HG03378 (cell line): ENCODE measurements around the gene ELMO1.

ENCODE experiments used
- ATAC-seq: cut with Tn5 transposase; IDR thresholded peaks from one replicate; pipeline ENCODE4 v1.9.1; 2021; ENCODE audit warnings: mild to moderate bottlenecking, moderate library complexity; ENCODE audit not compliant: unreplicated experiment

The ELMO1 gene

DNA sequence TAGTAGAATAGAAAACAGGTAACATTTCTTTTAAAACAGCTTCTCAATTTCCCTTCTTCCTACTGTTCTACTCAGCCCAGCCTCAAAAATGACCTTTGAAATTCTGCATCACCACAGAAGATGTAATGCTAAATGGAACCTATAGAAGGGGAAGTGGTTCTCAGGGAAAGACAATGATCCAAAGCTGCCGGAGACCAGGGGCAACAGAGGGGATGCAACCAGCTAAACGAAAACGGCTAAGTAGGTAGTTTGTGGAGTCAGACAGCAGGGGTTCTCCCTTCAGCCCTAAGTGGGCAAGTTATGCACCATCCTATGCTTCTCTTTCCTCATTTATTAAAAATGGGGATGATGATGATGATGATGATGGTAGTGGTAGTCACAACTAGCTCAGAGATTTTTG lies 214.3 kb downstream of the ELMO1 start:
- no peak for ATAC-seq

DNA sequence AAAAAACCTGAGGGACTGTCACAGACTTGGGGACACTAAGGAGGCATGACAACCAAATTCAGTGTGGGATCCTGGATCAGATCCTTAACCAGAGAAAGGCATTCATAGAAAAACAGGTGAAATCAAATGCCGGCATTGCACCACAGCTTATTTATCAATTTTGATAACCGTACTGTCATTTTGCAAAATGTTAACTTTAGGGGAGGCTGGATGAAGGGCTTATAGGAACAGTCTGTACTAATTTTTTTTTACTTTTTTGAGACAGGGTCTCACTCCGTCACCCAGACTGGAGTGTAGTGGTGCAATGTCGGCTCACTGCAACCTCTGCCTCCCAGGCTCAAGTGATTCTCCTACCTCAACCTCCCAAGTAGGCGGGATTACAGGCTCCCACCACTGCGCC lies 217.1 kb downstream of the ELMO1 start:
- no peak for ATAC-seq

DNA sequence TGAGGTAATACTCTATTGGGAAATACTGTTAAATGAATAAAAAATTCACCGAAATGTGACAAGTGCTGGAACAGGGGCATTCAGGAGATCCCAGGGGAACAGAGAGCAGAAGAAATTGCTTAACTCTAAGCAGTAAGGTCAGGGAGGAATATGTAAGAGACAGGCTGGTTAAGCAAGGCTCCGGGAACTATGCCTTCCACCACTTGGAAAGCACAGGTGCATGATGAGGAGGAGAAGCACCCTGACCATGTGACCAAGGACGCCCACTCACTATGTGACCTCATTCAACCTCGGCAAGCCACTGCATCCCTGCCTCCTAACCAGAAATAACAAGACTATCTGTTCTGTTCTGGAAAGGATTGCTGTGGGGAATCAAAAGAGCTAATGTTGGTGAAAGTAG lies 218.4 kb downstream of the ELMO1 start:
- no peak for ATAC-seq

DNA sequence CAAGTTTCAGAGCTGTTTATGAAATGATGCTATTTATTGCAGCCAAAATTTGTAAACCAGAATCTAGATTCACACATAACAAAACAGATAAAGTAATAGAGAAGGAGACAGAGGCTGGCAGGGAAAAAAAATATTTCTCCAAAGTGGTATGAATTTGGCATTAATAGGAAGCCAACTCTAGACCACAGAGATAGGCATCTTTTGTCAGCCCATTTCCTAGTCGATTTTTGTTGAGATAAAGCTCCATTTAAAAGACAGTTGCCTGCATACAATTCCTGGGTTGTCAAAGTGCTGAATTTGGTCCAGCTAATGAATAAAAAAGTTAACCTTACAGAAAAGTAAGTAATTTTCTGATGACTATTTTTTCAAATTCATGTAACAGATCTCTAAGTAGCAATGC lies 219.3 kb downstream of the ELMO1 start:
- ATAC-seq, result no peak

DNA sequence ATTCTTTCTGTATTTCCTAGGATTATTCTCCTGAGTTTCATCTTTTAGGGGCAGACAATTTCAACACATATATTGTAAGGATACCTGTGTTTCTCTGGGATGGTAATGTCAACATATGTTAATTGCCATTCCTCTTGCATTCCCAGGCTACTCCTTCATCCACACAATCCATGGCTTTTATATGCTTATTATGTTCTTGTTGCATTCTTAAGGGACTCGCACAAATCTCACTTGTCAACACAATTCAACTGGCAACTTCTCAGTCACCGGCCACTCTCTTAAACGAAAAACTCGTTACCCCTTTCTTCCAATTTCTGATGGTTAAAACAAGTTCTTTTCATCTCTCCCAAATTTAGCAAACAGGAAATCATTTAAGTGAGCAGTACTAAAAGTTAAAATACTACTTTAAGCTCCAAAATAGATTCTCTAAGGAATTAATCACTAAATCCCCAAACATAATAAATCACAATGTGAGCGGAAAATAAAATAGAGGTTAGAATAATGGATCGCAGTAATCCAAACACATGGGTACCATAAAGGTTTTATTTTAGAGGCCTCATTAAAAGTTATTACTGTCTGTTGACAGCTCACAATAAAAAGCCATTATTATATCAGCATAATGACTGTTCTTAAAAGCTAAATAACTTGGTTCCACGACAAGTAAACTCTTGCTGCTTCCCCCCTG lies 223.2 kb downstream of the ELMO1 start:
- no peak for ATAC-seq

DNA sequence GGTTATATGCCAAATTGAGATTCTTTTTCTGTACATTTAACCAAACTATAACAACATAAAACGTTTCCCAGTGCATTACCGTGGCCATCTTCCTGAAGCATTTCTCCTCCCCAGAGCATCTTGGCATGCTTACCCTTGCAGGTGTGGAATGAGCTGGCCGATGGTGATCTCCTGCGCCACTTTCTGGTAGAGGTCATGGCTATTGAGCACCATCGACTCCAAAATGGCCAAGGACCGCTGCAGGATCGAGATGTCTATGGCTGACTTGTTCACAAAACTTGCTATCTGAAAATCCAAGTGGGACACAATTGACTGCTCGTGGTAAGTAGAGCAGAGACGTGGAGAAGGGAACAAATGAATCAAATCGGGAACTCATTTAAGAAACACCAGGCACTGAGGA lies 223.9 kb downstream of the ELMO1 start:
- ATAC-seq, result no peak

DNA sequence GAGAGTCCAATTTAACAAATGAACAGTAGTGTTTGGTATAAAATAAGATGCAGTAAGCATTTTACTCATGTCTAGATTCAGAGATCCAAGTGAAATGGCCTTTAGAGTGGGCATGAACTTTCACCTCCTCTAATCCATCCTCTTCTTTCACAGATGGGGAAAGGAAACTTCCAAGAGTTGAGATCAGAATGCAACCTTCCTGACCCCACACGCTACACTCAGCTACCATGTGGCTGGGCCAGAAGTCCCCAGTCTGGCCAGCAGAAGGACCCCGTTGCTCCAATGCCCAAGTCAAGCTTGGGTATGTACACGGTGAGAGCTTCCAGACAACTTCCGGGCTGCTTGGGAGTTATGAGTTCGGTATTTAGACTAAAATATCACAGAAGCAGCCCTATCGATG lies 228.0 kb downstream of the ELMO1 start:
- no peak for ATAC-seq

DNA sequence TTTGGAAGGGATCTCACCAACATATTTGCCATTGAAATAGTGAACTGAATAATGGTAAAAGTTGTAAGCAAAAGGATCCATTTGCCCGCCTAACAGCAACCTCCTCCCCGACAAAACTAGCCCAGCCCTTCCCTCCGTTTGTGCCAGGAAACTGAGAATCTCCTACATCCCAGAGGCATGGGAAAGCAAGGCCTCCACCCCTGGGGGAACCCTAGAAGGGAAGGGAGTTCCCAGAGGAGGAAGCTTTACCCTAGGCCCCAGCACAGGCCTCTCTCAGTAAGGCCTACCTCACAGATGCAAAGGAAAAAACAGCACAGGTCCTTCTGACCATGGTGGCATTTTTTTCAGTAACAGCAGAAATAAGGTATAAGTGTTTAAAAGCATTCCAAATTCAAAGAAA lies 229.7 kb downstream of the ELMO1 start:
- ATAC-seq, result no peak

DNA sequence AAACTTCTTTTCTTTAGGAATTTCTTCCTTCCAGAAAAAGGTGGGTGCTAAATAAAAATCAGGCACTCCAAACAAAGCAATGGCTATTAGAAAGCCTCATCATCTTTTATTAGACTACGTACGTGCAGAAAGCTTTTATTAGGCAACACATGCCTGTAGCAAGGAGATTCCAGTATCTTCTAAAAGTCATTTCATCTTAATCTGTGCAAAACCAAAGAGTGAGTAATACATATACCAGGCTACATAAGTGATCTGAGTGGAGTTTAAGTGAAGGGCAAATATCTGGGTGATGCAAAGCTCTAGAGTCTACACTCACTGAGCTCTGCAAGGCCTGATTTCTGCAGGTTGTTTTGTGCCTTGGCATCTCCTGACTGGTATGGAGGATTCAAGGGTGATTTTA lies 231.7 kb downstream of the ELMO1 start:
- ATAC-seq, result no peak

DNA sequence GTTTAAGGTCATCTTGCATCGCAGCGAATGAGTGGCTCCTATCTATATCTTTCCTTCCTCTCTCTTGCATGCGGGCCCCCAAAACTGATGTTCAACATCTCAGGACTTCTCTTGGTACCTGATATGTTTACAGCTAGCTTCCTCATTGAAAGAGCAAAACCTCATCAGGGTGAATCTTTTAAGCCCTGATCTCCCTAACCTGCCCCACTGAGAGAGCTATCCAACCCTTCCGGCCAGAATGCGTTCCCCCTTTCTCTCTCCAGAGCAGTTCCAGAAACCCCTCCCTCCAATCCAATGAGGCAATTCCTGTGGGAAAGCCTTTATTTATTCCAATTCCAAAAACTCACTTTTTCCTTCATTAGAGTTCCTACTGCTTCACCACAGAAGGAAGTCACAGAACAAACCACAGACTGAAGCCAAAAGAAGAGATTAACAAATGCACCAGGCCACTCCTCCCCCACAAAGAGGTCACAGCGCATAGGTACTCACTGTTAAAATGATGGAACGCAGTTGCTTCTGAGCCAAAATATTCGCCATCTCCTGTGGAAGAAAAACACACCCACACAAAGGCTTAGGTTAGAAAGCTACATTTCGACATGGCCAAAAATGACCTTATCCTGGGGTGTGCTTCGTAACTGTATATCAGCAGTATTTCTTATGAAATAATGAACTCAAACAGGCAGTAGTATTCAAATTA lies 232.4 kb downstream of the ELMO1 start:
- ATAC-seq, result no peak

DNA sequence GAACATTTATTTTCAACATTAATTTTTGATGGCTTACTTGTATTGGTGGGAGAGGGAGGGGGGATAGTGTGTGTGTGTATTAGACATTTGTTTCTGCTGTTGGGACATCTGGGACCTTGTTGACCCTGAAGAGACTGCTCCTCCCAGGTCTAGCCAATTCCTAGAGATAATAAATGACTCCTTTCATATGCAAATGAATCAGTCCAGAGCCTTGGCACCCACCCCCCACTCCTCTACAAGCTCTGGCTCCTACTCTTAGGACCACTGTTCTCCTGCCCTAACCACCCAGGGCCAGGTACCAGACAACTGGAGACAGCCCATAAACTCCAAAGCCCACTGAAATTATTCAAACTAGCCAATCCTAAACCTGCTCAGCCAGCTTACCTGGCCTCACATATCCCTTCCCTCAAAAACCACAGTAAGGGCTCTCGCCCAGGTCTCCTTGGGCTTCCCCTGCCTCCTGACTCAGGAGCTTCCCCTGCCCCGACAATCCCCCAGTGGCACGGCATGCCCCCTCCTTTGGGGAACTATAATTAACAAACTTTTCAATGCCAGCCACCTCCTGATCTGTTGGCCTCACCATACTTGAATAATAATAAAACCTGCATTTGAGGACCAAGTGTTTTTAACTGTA lies 233.3 kb downstream of the ELMO1 start:
- no peak for ATAC-seq

DNA sequence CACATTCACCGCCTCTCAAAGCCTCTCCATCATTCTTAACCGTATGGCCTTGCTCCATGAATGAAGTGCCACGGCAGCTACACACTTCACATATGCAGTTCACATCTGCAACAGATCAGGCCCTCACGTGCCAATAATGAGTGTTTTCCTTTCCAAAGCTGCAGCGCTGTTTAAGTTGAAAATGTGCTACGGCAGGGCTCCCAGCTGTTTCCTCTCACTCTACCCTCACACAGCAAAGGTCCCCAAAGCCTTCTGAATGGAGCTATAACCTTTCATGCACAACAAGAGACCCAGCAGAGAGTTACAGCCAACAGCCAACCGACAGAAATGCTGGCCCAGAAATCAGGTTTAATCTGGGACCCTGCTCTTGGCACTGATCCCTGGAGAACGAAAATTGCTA lies 236.1 kb downstream of the ELMO1 start:
- no peak for ATAC-seq

DNA sequence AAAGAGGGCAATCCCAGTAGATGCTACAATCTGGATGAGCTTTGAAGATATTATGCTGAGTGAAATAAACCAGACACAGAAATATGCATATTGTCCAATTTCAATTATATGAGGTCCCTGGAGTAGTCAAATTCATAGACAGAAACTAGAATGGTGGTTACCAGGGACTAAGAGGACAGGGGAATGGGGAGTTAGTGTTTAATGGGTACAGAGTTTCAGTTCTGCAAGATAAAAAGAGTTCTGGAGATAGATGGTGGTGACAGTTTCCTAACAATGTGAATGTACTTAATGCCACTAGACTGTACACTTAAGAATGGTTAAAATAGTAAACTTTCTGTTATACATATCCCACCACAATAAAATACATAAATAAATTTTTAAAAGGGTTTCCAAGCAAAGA lies 236.6 kb downstream of the ELMO1 start:
- ATAC-seq, result peak; percentile 65

DNA sequence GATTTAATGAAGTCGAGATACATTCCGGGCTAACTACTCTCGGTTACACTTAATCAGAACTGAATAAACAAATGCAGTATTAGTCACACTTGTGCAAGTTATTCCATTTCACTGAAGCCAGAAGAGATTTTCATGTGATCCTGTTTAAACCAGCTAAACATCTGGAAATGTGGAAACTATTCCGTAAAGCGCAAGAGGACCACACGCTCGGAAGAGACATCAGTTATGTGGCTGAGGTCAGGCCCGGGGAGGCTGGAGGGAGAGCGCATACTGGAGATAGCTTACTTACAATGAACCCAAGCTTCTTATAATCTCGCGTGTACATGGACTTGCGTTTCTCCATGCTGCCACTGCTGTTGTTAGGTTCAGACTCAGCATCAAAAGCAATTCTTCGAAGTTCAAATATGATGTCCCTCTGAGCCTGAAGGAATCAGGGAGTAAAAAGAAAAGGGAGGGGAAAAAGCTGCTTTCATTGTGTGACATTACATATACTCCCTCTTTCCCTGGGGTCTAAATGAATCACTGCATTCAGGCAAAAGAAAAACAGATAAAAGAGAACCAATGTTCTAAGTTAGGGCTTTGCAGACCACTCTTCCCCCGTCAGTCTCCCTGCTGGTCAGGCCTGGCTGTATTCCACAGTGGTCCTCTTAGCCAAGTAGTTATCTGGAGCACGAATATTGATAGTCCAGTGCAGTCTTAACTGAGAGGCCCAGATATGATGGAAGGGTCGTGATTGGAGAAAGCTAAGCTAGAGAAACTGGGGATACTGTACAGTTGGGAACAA lies 237.4 kb downstream of the ELMO1 start:
- ATAC-seq, result no peak

DNA sequence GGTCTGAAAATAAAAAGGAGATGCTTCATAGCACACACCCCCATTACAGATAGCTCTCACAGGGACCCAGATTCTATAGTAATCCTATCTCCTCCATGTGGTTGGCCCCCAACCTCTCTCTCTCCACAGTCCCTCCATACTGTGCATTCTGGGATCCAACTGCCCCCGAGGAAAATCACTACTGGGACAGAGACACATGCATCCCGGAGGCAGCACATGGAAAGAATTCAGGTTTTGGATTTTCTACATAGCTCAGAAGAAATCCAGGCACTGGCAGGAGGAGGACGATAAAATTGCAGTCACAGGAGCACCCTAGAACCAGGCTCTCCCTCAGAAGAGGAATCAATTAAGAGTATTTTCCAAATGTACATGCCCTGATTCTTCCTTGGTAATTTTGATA lies 239.5 kb downstream of the ELMO1 start:
- ATAC-seq, result no peak

DNA sequence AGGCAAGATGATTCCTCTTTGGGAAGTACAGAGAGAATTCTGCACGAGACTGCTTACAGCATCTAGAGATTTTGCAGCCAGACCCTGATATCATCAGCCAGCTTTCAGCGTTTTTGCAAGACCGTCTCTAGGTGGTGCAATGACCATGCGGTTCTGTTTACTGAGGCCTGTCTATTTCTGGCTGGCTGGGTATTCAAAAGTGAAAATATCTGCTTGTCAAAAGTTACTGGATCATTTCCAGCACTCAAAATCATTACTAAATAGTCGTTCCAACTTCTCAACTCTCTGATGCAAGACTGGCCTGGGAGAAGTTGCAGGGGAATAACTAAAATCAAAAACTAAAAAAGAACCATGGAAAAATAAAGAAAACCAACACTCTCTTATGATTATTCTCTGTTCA lies 240.1 kb downstream of the ELMO1 start:
- peak; percentile 50 for ATAC-seq

DNA sequence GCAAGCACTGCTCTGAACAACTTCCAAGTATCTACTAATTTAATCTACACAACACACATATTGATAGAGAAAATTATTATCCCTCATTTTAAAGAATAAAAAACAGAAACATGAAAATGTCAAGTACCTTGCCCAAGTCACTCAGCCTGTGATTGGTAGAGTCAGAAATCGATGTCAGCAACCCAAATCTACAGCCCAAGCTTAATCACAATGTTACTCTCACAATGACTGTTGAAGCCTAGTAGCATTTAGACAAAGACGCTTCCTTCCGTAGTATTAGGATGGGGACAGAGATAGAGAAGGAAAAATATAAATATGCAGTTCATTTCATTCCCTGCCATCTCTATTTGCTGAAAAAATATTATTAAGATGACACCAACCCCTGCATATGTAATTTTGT lies 242.5 kb downstream of the ELMO1 start:
- ATAC-seq, result no peak

DNA sequence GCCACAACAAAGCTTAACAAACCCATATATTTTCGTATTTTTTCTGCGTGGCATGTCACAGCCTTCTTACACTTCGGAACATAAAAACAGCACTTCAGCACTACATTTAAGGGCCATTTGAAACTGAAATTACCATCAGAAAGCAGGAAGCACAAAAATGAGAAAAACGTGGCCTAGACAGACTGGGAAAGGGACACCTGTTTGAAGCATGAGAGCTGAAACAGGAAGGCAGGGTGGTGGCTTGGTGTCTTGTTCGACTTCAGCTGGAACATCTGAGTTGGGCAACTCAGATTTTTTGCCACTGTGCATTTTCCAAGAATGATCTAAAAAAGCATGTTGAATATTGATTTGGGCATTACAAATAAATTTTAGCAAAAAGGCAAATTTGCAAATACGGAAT lies 243.2 kb downstream of the ELMO1 start:
- no peak for ATAC-seq

DNA sequence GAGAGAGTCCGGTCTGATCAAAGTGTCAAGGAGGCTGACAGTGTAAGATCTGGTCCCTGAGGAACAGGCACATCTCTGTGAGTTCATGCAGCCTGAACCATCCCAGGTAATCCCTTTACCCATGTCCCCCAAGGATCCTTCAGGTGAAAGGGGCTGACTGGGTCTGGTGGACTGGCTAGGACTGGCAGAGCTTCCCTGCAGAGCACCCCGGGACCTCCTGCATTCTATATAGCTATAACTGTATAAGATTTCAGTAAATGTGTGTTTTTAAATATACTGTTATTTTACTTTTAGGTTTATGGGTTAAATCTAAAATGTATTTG lies 246.8 kb downstream of the ELMO1 start:
- ATAC-seq, result no peak

DNA sequence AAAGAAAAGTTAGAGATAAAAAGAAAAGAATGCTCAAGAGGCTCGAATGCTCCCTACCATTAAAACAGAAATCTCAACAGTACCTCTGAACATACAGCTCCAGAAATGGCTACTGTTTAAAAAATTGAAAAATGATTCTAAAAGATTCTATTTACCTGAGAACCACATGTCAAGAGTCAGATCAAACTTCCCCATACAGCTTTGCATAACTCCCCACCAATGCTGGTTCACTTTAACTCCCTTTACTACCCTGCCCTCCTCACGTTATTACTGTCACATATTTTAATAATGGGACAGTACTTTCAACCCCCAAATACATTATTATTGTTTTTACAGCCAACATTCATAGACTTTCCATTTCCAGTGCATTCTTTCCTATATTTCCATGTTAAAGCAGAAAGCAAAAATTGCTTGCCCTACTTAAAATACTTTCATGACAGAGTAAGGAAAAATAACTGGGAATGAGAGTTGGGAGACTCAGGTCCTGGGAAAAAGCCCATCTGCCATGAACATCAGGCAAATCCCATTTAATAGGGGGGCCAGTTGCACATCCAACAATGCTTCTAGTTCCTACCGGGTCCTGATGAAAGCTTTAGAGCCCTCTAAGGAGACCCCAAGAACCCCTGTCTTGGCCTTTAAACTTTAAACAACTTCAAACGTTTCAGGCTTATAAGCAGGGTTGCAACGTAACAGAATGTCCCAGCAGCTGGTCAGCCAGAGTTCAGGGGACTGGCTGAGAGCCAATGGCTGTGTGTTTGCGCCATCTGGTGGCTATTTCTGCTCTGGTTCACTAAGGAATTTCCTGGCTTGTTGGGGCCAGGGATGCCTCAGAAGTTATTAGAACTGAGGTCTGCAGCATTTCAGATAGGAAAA lies 247.4 kb downstream of the ELMO1 start:
- no peak for ATAC-seq
